HG02763 (cell line): ENCODE data around the gene COL9A3.

Source experiments
- ATAC-seq: cut with Tn5 transposase; IDR thresholded peaks from one replicate; pipeline ENCODE4 v1.9.1; 2021; ENCODE audit warnings: mild to moderate bottlenecking, moderate library complexity; ENCODE audit not compliant: unreplicated experiment

COL9A3 gene

GRCh38 chr20:62809530-62810428 is 7.1 kb upstream of the COL9A3 start:
- ATAC-seq = no peak

- no peak for ATAC-seq
Measured at GRCh38 chr20:62811320-62811719, 5.5 kb upstream of the COL9A3 start.

GRCh38 chr20:62811720-62812119 is 5.1 kb upstream of the COL9A3 start:
- ATAC-seq = no peak

GRCh38 chr20:62812181-62812906 is 4.5 kb upstream of the COL9A3 start:
- no peak for ATAC-seq

- no peak for ATAC-seq
Measured at GRCh38 chr20:62812907-62813200, 4.0 kb upstream of the COL9A3 start.

GRCh38 chr20:62813588-62813987 is 3.3 kb upstream of the COL9A3 start:
- ATAC-seq = no peak

GRCh38 chr20:62814060-62814708 is 2.7 kb upstream of the COL9A3 start:
- no peak for ATAC-seq

- ATAC-seq = no peak
Measured at GRCh38 chr20:62814709-62815065, 2.2 kb upstream of the COL9A3 start.

GRCh38 chr20:62815066-62815991 is 1.5 kb upstream of the COL9A3 start:
- ATAC-seq = no peak

GRCh38 chr20:62816031-62816883 is 593 bp upstream of the COL9A3 start:
- ATAC-seq = no peak

GRCh38 chr20:62817975-62818591 is 1.2 kb downstream of the COL9A3 start:
- ATAC-seq = no peak

- no peak for ATAC-seq
Measured at GRCh38 chr20:62818592-62819493, 2.0 kb downstream of the COL9A3 start.

GRCh38 chr20:62819494-62820174 is 2.8 kb downstream of the COL9A3 start:
- ATAC-seq = no peak

GRCh38 chr20:62820208-62820961 is 3.5 kb downstream of the COL9A3 start:
- ATAC-seq = no peak

GRCh38 chr20:62820962-62821725 is 4.3 kb downstream of the COL9A3 start:
- ATAC-seq = no peak

- no peak for ATAC-seq
Measured at GRCh38 chr20:62821726-62822210, 4.9 kb downstream of the COL9A3 start.
